Measurements from ENCODE around the gene MAST4.
A peak's percentile ranks its signal among the peaks of the same experiment; 100 is the strongest.

MAST4 gene

GRCh38 chr5:67199859-67200258 lies 603.7 kb downstream of the MAST4 start:
- no peaks in the 10 kb centered on the region for H3K4me1 ChIP-seq (ENCODE audit: control insufficient read depth, insufficient read depth, low read length)
- H3K4me3 ChIP-seq (ENCODE audit: low read depth, low read length): no peak overlapping the region
- H3K9me3 ChIP-seq (ENCODE audit: control insufficient read depth, insufficient read depth, low read depth, low read length): no peaks in the 10 kb centered on the region
- no peaks in the 10 kb centered on the region for H3K36me3 ChIP-seq (ENCODE audit: control insufficient read depth in 2 of 2, insufficient read depth in 1 of 2, low read length in 2 of 2)
- POLR2A ChIA-PET: no interaction called here
- no peak for TF ChIP-seq ZBTB8A (tag by site-specific recombination; IDR thresholded peaks at IDR 0.05)
- TF ChIP-seq KLF16 (tag by site-specific recombination; IDR thresholded peaks at IDR 0.05): no peak
- no peak for TF ChIP-seq CTCF (tag by site-specific recombination; IDR thresholded peaks at IDR 0.05)
- no peak for TF ChIP-seq ZNF324 (tag by site-specific recombination; IDR thresholded peaks at IDR 0.05)
- no peak for TF ChIP-seq ZNF843 (tag by site-specific recombination; IDR thresholded peaks at IDR 0.05)
- no peak for TF ChIP-seq ZNF394 (tag by site-specific recombination; IDR thresholded peaks at IDR 0.05; ENCODE audit: borderline replicate concordance)
- no peak for TF ChIP-seq ZFP3 (tag by site-specific recombination; IDR thresholded peaks at IDR 0.05; ENCODE audit: low read depth)
- no peak for TF ChIP-seq ZNF514 (tag by site-specific recombination; IDR thresholded peaks at IDR 0.05)
- no peak for TF ChIP-seq ZNF530 (tag by site-specific recombination; IDR thresholded peaks at IDR 0.05; ENCODE audit: low read depth)
- no peak for TF ChIP-seq ZSCAN4 (tag by site-specific recombination; IDR thresholded peaks at IDR 0.05)
- TF ChIP-seq REST (tag by site-specific recombination; IDR thresholded peaks at IDR 0.05): no peak
- no peak for TF ChIP-seq SALL2 (tag by site-specific recombination; IDR thresholded peaks at IDR 0.05; ENCODE audit: borderline replicate concordance)
- TF ChIP-seq ZNF362 (tag by site-specific recombination; IDR thresholded peaks at IDR 0.05): no peak
- no peak for TF ChIP-seq ZNF521 (tag by site-specific recombination; IDR thresholded peaks at IDR 0.05)
- TF ChIP-seq SCRT1 (tag by site-specific recombination; IDR thresholded peaks at IDR 0.05; ENCODE audit: borderline replicate concordance): no peak
- no peak overlapping the region for H3K27ac ChIP-seq (ENCODE audit: extremely low read depth, low read depth, low read length)
- CTCF ChIA-PET: interaction anchor here (0.6 kb wide), 1 partner anchor 275 kb away, joined by 3 read pairs; no protein-coding TSS in a partner anchor

GRCh38 chr5:67200809-67201562 lies 604.8 kb downstream of the MAST4 start:
- TF ChIP-seq TRIM28 (IDR thresholded peaks at IDR 0.05; ENCODE audit: borderline replicate concordance, low read length) (no peak), BCL11A (tag by site-specific recombination; IDR thresholded peaks at IDR 0.05; ENCODE audit: low read depth) (no peak), ZNF660 (tag by site-specific recombination; IDR thresholded peaks at IDR 0.05) (no peak), ZNF530 (tag by site-specific recombination; IDR thresholded peaks at IDR 0.05; ENCODE audit: low read depth) (no peak), ZNF211 (tag by site-specific recombination; IDR thresholded peaks at IDR 0.05; ENCODE audit: low read depth) (peak; percentile 94), ZNF521 (tag by site-specific recombination; IDR thresholded peaks at IDR 0.05) (no peak)
- Histone ChIP-seq H3K9me3 (ENCODE audit: control insufficient read depth, insufficient read depth, low read depth, low read length) (no peaks in the 10 kb centered on the region), H3K36me3 (ENCODE audit: control insufficient read depth in 2 of 2, insufficient read depth in 1 of 2, low read length in 2 of 2) (no peaks in the 10 kb centered on the region), H3K4me3 (ENCODE audit: low read depth, low read length) (no peak overlapping the region), H3K4me1 (ENCODE audit: control insufficient read depth, insufficient read depth, low read length) (no peaks in the 10 kb centered on the region), H3K27ac (ENCODE audit: extremely low read depth, low read depth, low read length) (no peak overlapping the region)
- ChIA-PET CTCF (no interaction called here), POLR2A (no interaction called here)
